Thymus (tissue), 11 donors: ENCODE measurements around the gene HOXD10. TPM values are rescaled to one million over a fixed set of nuclear protein-coding genes. Genes with fewer than 3 reads are reported as not detected.

Source experiments
- DNase-seq, 9 donors: peaks; one replicate each; pipeline ENCODE4 v3.0.0-alpha.2; 2013; ENCODE audit warnings: low spot score in 9 of 9, low read depth in 6 of 9, missing footprints in 1 of 9
- H3K27ac ChIP-seq, 2 donors: one replicate each; pipeline ENCODE4 v1.5.1; 2013; ENCODE audit warnings: control low read depth in 1 of 2, low read depth in 1 of 2, low read length in 1 of 2, mild to moderate bottlenecking in 1 of 2, moderate library complexity in 1 of 2
- H3K27me3 ChIP-seq, 2 donors: one replicate each; pipeline ENCODE4 v1.5.1; 2013; ENCODE audit warnings: low read length in 1 of 2; ENCODE audit not compliant: control insufficient read depth in 2 of 2, insufficient read depth in 1 of 2
- H3K36me3 ChIP-seq, 2 donors: one replicate each; pipeline ENCODE4 v1.5.1; 2013; ENCODE audit warnings: low read length in 1 of 2, mild to moderate bottlenecking in 1 of 2, moderate library complexity in 1 of 2; ENCODE audit not compliant: control insufficient read depth in 2 of 2, insufficient read depth in 2 of 2
- H3K4me1 ChIP-seq, 2 donors: one replicate each; pipeline ENCODE4 v1.5.1; 2013; ENCODE audit warnings: low read length in 2 of 2; ENCODE audit not compliant: control insufficient read depth in 2 of 2, insufficient read depth in 2 of 2
- H3K4me3 ChIP-seq, 2 donors: one replicate each; pipeline ENCODE4 v1.5.1; 2013; ENCODE audit warnings: low read length in 2 of 2, control low read depth in 1 of 2, mild to moderate bottlenecking in 1 of 2
- H3K9me3 ChIP-seq, 2 donors: one replicate each; pipeline ENCODE4 v1.5.1; 2013; ENCODE audit warnings: low read length in 1 of 2, mild to moderate bottlenecking in 1 of 2; ENCODE audit not compliant: control insufficient read depth in 2 of 2, insufficient read depth in 1 of 2
- WGBS: extraction: QIAGEN DNeasy Blood & Tissue Kit; methylation state at CpG from one replicate; pipeline ENCODE4 v1.1.7; 2013; 5-methylcytosine and 5-hydroxymethylcytosine counted together
- polyA plus RNA-seq: library from polyadenylated mRNA; stranded (reverse); fragments of 200-250 nt; gene quantifications from one replicate; pipeline ENCODE4 v1.2.3, GENCODE V29; 2013
- total RNA-seq: library from RNA; stranded (reverse); fragments of 120-200 nt; gene quantifications from one replicate; pipeline ENCODE4 v1.2.4, GENCODE V29; 2013
- donor health status: healthy.

HOXD10 gene
- total and polyA plus RNA-seq, 2 donors, result 0.09 TPM; not detected in 1

DNA sequence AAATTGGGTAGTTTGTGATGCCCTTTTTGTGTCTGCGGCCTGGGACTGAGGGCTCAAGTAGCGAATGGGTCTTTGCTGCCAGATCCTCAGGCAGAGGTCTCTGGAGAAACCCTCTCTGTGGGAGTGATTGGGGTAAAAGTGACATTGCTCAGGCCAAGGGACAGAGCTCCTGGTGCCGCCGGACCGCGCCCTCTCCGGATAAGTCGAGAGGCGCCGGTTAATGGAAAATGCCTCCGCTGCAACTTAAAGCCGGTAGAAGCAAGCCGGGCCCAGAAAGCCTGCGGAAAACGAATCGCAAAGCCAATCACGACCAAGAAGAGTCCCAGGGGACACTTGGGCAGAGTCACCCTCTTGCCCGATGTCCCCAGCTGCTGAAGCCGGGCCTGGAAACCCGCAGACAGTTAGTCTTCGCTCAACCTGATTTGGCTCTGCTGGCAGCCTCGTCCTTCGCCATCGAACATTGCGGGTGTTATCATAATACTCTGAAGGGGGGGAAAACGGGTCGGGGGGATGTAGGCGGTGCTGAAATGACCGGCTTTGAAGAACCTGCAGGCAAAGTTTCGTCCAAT, 17.3 kb upstream of the HOXD10 start:
- H3K4me1 ChIP-seq, result peaks cover 2 to 16% of the 10 kb centered on the region in 2 donors
- DNase-seq, result no peak
- 10% methylated on average over 30 of the region's 30 CpGs for WGBS
- peaks cover 1 to 15% of the 10 kb centered on the region in 2 donors for H3K9me3 ChIP-seq
- peaks cover 84 to 100% of the 10 kb centered on the region in 2 donors for H3K27me3 ChIP-seq
- H3K27ac ChIP-seq, result no peak overlapping the region
- no peak overlapping the region for H3K4me3 ChIP-seq
- no peaks in the 10 kb centered on the region for H3K36me3 ChIP-seq

DNA sequence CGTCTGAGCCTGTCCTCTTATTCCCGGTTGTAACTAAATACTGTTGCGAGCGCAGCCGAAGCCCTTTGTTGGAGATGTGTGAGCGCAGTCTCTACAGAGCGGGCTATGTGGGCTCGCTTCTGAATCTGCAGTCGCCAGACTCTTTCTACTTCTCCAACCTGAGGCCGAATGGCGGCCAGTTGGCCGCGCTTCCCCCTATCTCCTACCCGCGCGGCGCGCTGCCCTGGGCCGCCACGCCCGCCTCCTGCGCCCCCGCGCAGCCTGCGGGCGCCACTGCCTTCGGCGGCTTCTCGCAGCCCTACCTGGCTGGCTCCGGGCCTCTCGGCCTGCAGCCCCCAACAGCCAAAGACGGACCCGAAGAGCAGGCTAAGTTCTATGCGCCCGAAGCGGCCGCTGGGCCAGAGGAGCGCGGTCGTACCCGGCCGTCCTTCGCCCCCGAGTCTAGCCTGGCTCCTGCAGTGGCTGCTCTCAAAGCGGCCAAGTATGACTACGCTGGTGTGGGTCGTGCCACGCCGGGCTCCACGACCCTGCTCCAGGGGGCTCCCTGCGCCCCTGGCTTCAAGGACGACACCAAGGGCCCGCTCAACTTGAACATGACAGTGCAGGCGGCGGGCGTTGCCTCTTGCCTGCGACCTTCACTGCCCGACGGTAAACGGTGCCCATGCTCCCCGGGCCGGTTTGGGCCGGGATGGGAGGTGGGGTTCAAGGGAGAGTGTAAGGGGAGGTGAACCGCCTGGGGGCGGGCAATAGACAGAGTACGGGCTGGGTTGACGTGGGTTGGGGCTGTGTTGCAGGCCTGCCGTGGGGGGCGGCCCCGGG, 16.6 kb upstream of the HOXD10 start, which contains the start of gene HOXD12:
TSS of gene HOXD12 (plus strand) at position 68 of the 819 bp plus-strand sequence. CDS start at position 75, 7 bp downstream.
- WGBS, result 8% methylated on average over 70 of the region's 70 CpGs
- no peaks in the 10 kb centered on the region for H3K36me3 ChIP-seq
- H3K9me3 ChIP-seq, result peaks cover 1 to 19% of the 10 kb centered on the region in 2 donors
- DNase-seq, result no peak
- no peak within 1 kb of the TSS for H3K4me3 ChIP-seq
- no peak within 1 kb of the TSS for H3K27ac ChIP-seq
- peaks cover 84 to 100% of the 10 kb centered on the region in 2 donors for H3K27me3 ChIP-seq
- H3K4me1 ChIP-seq, result peaks cover 2 to 16% of the 10 kb centered on the region in 2 donors

DNA sequence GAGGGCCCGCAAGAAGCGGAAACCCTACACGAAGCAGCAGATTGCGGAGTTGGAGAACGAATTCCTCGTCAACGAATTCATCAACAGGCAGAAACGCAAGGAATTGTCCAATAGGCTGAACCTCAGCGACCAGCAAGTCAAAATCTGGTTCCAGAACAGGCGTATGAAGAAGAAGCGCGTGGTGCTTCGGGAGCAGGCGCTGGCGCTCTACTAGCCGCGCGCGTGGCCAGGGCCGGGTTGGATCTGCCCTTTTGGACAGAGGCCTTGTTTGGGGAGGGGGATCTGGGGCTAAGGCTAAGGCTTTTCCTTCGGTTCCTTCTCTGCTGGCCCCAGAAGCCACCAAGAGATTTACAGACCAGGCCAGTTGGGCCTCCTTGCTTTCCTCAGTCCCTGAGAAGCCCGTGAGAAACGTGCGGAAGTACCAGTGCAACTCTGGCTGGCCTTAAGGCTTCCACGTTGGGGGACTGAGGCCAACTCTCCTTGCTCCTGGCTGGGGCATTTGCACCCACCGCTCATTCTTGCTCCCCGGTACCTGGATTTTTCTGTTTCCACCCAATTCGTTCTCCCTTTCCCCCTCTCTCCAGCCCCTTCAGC, 15.9 kb upstream of the HOXD10 start:
- 11% methylated on average over 28 of the region's 28 CpGs for WGBS
- H3K4me3 ChIP-seq, result no peak overlapping the region
- H3K36me3 ChIP-seq, result no peaks in the 10 kb centered on the region
- peaks cover 1 to 19% of the 10 kb centered on the region in 2 donors for H3K9me3 ChIP-seq
- H3K27me3 ChIP-seq, result peaks cover 89 to 100% of the 10 kb centered on the region in 2 donors
- H3K27ac ChIP-seq, result no peak overlapping the region
- H3K4me1 ChIP-seq, result peaks cover 2 to 16% of the 10 kb centered on the region in 2 donors
- no peak for DNase-seq

DNA sequence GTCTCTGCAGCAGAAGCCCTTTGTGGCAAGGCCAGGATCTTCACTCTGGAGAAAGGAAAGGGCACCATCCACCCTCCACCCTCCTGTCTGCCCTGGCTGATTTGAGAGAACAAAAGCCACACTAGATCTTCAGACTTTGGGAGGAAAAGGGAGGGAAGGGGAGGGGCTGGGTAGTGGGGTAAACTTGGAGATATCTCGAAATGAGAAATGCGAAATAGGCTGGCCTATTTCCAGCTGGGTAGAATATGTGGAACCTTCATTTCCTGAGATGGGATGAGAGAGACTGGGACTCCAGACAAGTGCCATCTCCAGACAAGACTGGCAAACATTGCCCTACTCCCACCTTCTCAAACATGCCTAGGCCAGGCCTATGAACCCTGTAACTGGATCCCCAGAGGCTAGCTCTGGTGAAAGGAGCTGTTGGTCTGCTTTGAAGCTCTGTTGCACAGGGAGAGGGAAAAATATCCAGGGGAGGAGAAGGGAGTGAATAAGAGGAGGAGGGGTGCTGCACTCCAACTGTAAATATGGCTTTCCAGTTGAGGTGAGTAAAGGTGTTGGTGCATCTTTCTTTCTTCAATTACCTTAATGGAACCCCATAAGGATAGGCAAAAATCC, 15.3 kb upstream of the HOXD10 start:
- peaks cover 2 to 16% of the 10 kb centered on the region in 2 donors for H3K4me1 ChIP-seq
- H3K9me3 ChIP-seq, result peaks cover 1 to 19% of the 10 kb centered on the region in 2 donors
- no peak for DNase-seq

DNA sequence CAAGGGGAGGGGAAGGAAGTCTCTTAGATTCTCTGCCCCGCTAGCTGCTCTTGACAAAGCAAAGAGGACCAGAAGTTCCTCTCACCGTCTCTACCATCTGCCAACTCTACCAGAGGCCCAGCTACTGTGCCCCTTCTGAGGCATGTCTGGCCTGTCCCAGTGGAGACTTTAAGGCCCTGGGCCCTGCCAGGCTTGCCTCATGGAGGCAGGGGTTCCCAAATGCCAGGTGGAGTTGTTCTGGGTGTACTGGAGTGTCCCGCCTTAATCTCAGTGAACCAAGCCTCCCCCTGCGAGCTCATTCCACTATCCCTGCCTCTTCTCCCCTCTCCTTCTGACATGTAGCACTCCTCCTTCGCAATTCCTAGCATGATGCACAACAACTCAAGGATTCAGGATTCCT, 14.7 kb upstream of the HOXD10 start:
- Histone ChIP-seq H3K27ac (no peak overlapping the region), H3K36me3 (no peaks in the 10 kb centered on the region), H3K9me3 (peaks cover 1 to 19% of the 10 kb centered on the region in 2 donors), H3K27me3 (peaks cover 92 to 100% of the 10 kb centered on the region in 2 donors), H3K4me3 (no peak overlapping the region), H3K4me1 (peaks cover under 1 to 11% of the 10 kb centered on the region in 2 donors)
- DNase-seq, result no peak
- 27% methylated on average over 5 of the region's 5 CpGs for WGBS

More for the DNA sequence above, 15.3 kb upstream of the HOXD10 start:
- Histone ChIP-seq H3K4me3 (no peak overlapping the region), H3K36me3 (no peaks in the 10 kb centered on the region), H3K27me3 (peaks cover 91 to 100% of the 10 kb centered on the region in 2 donors), H3K27ac (no peak overlapping the region)
- WGBS, result 17% methylated on average over 2 of the region's 2 CpGs

DNA sequence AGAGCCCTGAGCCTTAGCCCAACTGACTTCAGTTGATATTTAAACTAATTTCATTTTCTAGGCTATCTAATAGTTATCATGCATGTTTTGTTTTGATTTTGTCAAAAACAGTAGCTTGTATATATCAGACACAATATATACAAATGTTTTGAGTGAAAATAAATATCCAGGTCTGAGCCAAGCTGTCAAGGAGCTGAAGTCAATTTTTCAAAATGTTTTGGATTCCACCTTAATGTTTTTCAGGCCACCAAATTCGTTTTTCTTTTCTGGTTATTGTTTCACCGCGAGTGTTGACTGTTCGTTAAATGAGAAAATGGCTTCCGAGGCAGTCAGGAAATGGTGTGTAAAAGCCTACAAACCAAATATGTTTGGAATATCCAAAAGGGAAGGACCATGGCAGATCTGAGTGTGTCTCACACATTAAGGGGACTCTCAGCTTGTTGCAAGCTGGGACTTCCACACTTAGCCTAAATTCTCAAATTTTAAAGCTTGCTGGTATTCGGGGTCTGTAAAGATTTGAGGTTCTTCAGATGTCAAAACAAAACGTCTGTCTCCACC, 14.2 kb upstream of the HOXD10 start:
- Histone ChIP-seq H3K4me1 (peaks cover 0 to 8% of the 10 kb centered on the region in 2 donors), H3K27me3 (peaks cover 92 to 100% of the 10 kb centered on the region in 2 donors), H3K27ac (no peak overlapping the region), H3K4me3 (no peak overlapping the region), H3K9me3 (peaks cover 1 to 16% of the 10 kb centered on the region in 2 donors), H3K36me3 (no peaks in the 10 kb centered on the region)
- no peak for DNase-seq
- 13% methylated on average over 7 of the region's 7 CpGs for WGBS

DNA sequence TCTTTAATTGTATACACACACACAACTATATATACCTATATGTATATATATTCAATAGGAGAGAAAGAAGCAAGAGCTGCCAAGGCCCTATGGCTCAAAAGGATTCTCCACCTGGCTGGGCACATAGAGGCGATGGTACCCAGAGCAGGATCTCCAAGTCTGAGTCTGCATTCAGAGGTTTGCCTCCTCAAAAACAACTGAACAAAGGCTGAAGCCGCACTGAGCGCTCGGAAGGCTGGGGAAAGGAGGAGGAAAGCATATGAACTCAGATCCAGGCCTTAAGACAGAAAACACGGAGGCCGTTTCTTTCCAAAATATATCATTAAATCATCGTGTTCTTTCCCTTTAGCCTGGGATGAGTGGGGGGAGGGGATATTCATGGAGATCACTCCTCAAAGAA, 13.4 kb upstream of the HOXD10 start:
- H3K4me3 ChIP-seq, result no peak overlapping the region
- H3K27me3 ChIP-seq, result peaks cover 92 to 98% of the 10 kb centered on the region in 2 donors
- H3K27ac ChIP-seq, result no peak overlapping the region
- H3K9me3 ChIP-seq, result peaks cover 1 to 13% of the 10 kb centered on the region in 2 donors
- DNase-seq, result no peak
- peaks cover 0 to 3% of the 10 kb centered on the region in 2 donors for H3K4me1 ChIP-seq
- 24% methylated on average over 7 of the region's 7 CpGs for WGBS
- H3K36me3 ChIP-seq, result no peaks in the 10 kb centered on the region

DNA sequence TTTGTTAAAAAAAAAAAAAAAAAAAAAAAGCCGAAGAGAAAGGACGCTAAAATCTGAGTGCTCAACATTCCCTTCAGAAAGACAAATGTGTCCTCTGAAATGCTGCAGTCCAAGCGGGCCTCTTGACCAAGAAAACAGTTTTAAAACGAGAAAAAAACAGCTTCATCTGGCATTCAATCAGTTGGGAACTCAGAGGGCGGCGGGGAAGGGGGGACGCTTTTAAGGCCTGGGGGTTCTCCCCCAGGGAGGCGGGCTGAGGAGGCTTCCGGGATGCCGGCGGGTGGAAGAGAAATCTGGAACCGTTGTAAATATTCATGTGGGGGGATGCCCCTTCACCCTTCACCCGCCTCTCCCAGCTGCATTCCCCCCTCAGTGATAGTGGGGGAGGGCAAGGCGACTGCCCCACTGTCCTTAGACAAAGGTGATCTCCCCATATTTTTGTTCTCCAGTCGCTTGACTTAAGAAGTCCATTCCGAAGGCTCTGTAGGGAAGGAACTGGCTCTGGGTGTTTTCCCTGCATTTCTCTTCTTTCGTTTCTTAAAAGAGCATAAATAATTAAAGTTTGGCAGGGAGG, 12.7 kb upstream of the HOXD10 start:
- no peak for DNase-seq
- 9% methylated on average over 17 of the region's 17 CpGs for WGBS
- H3K27me3 ChIP-seq, result peaks cover 92 to 98% of the 10 kb centered on the region in 2 donors
- peaks cover 1 to 13% of the 10 kb centered on the region in 2 donors for H3K9me3 ChIP-seq
- peaks cover 0 to 3% of the 10 kb centered on the region in 2 donors for H3K4me1 ChIP-seq
- H3K36me3 ChIP-seq, result no peaks in the 10 kb centered on the region
- no peak overlapping the region for H3K27ac ChIP-seq
- H3K4me3 ChIP-seq, result no peak overlapping the region
